ENCODE results near the gene DNM1L.
A peak's percentile ranks its signal among the peaks of the same experiment; 100 is the strongest.

The DNM1L gene

DNA sequence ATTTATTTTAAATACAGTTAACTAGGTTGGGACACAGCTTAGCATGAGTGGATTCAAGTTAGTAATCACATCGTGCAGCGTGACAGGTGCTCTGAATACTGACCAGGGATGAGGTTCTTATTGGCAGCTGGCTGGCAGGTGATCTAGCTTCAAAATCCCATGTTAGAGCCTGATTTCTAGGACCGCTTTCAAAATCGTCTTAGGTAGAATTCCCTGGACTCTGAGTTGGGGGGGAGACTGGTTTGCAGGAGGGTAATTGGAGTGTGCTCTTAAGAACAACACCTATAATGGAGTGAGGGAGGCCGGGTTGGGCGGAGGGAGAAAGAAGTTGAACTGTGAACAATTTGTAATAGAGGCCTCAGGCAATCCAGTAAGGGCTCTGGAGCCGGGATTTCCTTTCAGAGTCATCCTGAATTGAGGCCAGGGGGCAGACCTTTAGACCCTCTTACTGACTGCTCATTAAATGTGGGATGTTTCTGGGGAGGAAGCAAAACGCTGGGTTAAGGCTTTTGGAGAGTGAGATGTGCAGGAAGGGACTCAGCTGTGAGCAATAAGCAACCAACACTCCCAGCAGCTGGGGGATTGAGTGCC lies 77.5 kb downstream of the DNM1L start:
- peak; percentile 84 for DNase-seq (ENCODE audit: low read depth, low spot score)

DNA sequence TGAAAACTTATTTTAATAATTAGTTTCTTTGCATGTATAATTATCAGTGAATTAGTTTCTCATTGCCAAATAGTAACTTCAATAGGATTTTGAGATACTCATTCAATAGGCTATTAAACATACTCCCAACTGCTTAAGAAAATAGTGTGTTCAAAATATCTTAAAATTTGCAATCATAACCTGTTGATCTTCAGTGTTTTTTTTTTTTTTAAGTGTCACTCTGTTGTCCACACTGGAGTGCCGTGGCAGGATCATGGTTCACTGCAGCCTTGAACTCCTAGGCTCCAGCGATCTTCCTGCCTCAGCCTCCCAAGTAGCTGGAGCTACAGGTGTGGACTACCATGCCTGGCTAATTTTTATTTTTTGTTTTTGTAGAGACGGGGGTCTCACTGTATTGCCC lies 78.1 kb downstream of the DNM1L start:
- DNase-seq (ENCODE audit: low read depth, low spot score), result no peak

- DNase-seq (ENCODE audit: low read depth, low spot score), result no peak
These were observed 82.6 kb downstream of the DNM1L start for GRCh38 chr12:32761716-32762115.

DNA sequence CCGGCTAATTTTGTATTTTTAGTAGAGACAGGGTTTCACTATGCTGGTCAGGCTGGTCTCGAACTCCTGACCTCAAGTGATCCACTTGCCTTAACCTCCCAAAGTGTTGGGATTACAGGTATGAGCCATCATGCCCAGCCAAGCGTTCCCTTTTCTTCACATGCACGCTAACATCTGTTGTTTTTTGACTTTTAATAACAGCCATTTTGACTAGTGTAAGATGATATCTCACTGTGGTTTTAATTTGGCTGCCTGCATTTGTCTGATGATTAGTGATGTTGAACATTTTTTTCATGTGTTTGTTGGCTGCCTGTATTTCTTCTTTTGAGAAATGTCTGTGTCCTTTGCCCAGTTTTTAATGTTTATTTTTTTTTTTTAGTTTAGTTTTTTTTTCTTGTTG lies 86.8 kb downstream of the DNM1L start:
- DNase-seq (ENCODE audit: low read depth, low spot score), result no peak

- DNase-seq (ENCODE audit: low read depth, low spot score), result no peak
These were observed 89.4 kb downstream of the DNM1L start for GRCh38 chr12:32768518-32768917.

DNA sequence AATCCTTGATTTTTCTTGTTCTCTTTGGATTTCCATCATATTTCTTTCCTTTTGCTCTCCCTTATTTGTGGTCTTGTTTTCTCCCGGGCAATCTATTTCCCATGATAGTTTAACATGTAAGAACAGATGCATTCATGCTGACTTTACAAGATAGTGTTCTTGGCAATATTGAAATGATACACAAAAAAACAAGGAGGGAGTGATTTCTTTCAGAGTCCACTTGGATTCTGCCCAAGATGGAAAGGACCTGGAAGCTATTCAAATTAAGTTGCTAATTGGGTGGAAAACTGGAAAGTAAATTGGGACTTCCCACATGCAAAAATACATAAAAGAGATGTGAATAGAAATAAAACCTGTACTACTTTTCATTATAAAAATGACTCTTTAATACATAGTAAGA lies 91.0 kb downstream of the DNM1L start:
- DNase-seq (ENCODE audit: low read depth, low spot score), result no peak

DNA sequence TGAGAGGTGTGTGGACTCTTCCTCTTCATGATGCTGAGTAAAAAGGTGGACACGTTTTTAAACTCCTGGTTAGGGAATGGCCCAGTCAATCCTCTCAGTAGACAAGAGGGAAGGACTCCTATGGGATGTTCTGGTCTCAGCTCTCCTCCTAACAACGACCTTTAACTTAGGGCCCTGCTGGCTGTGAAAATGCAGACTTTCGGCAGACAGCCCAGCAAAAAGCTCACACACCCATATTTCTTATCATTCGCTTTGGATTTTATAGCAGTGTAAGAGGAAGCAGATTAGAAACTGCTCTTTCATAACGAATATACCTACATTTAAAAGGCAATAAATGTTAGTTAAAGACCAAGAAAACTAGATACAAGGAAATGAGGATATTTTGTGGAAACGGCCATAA lies 94.6 kb downstream of the DNM1L start:
- DNase-seq (ENCODE audit: low read depth, low spot score), result no peak

GRCh38 chr12:32776258-32776657 lies 97.2 kb downstream of the DNM1L start:
- no peak for DNase-seq (ENCODE audit: low read depth, low spot score)

GRCh38 chr12:32777159-32777558 lies 98.1 kb downstream of the DNM1L start:
- no peak for DNase-seq (ENCODE audit: low read depth, low spot score)

DNA sequence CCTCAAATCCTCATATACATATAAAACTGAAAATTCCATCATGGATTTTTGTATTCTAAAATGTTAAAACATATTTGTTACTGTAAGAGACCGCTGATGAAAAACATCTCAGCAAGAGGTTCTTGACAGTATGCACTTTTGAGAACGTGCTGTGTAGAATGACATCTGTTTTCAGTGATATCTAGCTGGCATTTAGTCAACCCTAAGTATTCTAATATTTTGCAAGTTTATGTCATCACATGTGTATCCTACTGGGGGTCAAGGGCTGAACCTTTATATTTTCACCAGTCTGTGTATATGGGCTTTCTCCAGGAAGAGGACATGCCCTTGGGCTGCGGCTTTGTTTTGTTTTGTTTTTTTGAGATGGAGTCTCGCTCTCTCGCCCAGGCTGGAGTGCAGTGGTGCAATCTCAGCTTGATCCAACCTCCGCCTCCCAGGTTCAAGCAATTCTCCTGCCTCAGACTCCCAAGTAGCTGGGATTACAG lies 98.6 kb downstream of the DNM1L start:
- DNase-seq (ENCODE audit: low read depth, low spot score), result no peak

DNA sequence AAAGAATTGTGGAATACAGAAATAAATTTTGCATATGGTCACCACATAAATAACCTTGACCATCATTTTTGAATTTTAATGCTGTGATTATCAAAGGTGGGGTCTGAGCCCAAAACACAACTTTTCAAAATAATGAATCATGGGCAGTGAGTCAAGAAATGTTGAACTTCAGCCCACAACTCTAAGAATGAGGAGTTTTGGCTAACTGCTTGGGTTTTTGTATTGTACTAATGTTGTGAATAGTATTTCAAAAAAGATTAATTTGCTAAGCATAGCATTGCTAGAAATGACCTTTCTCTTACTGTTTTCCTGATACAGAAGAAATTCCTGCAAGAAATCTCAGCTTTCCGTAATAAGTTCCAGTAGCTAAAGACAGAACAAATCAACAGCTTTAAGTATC lies 101.0 kb downstream of the DNM1L start:
- no peak for DNase-seq (ENCODE audit: low read depth, low spot score)

GRCh38 chr12:32783029-32783428 lies 103.9 kb downstream of the DNM1L start:
- DNase-seq (ENCODE audit: low read depth, low spot score), result no peak

GRCh38 chr12:32785557-32785956 lies 106.5 kb downstream of the DNM1L start:
- DNase-seq (ENCODE audit: low read depth, low spot score), result no peak

GRCh38 chr12:32788405-32788804 lies 109.3 kb downstream of the DNM1L start:
- no peak for DNase-seq (ENCODE audit: low read depth, low spot score)

DNA sequence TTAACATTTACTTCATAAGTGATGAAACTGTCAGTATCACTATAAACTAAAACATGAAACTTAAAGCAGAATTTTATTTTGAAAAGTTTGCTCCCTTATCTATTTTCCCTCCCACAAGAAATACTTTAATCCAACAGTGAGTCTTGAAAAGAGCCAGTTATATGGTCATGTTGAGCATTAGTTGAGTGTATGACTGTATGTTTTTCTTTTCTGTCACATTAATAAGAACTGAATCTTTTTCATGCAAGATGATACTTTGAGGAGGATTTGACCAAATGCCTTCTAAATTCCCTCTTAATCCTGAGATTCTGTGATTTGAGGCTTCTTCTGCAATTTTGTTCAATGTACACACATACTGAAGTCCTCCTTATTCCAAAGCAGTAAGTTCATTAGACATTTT lies 110.3 kb downstream of the DNM1L start:
- DNase-seq (ENCODE audit: low read depth, low spot score), result no peak

- DNase-seq (ENCODE audit: low read depth, low spot score), result no peak
These were observed 110.8 kb downstream of the DNM1L start for GRCh38 chr12:32789916-32790315.

DNA sequence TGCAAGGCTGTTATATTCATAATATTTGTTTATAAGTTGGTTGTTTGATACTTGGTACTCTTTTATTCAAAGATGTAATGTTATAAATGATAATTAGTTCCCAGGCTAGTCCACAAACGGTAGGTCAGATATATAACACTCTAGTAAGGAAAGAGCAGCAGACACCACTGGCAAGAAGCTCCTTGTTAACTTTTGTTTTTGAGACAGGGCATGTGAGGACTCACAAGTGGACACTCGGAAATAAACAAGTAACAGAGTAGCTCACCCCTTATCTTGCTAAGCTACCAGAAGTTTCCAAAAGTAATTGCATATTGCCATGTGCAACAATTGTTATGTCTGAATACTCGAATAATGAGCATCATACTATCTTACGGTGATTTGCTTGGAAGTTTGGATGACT lies 115.2 kb downstream of the DNM1L start:
- DNase-seq (ENCODE audit: low read depth, low spot score), result no peak

Data from ELF-1 (cell line).